ENCODE data around the gene PIWIL4.

Gene PIWIL4

GRCh38 chr11:94546886-94547285 is 20.3 kb upstream of the PIWIL4 start:
- no peaks in the 10 kb centered on the region for H3K9me3 ChIP-seq (ENCODE audit: insufficient read depth, low read length)
- H3K9ac ChIP-seq (ENCODE audit: low read length) = no peak overlapping the region
- H3K79me2 ChIP-seq (ENCODE audit: insufficient read depth, low read length) = no peaks in the 10 kb centered on the region
- no peak overlapping the region for H3K4me2 ChIP-seq (ENCODE audit: low read depth, low read length, poor library complexity, severe bottlenecking)
- no peaks in the 10 kb centered on the region for H3K27me3 ChIP-seq (ENCODE audit: low read length)
- no peak overlapping the region for H2AFZ ChIP-seq (ENCODE audit: low read depth, low read length, severe bottlenecking)
- H3K27ac ChIP-seq (ENCODE audit: low read depth, low read length) = no peak overlapping the region
- H3K9me2 ChIP-seq (replicated peaks; ENCODE audit: insufficient read depth, low read length) = no peaks in the 10 kb centered on the region
- H3F3A ChIP-seq (ENCODE audit: insufficient read depth) = no peaks in the 10 kb centered on the region
- H4K20me1 ChIP-seq (ENCODE audit: low read depth, low read length) = no peaks in the 10 kb centered on the region
- H3K4me3 ChIP-seq (ENCODE audit: insufficient read depth, low read length, poor library complexity, severe bottlenecking) = no peak overlapping the region
- no peak for TF ChIP-seq EZH2phosphoT487 (conservative IDR thresholded peaks at IDR 0.05; ENCODE audit: low read length)
- TF ChIP-seq CTCF (IDR thresholded peaks at IDR 0.05; ENCODE audit: insufficient read depth, low read length, poor library complexity, severe bottlenecking) = no peak
- H3K36me3 ChIP-seq (ENCODE audit: low read length) = no peaks in the 10 kb centered on the region

- Histone ChIP-seq H4K20me1 (ENCODE audit: low read depth, low read length) (no peaks in the 10 kb centered on the region), H3K9ac (ENCODE audit: low read length) (no peak overlapping the region), H3K79me2 (ENCODE audit: insufficient read depth, low read length) (no peaks in the 10 kb centered on the region), H3K9me2 (replicated peaks; ENCODE audit: insufficient read depth, low read length) (no peaks in the 10 kb centered on the region), H3K36me3 (ENCODE audit: low read length) (no peaks in the 10 kb centered on the region), H3F3A (ENCODE audit: insufficient read depth) (no peaks in the 10 kb centered on the region), H3K27me3 (ENCODE audit: low read length) (no peaks in the 10 kb centered on the region), H3K27ac (ENCODE audit: low read depth, low read length) (no peak overlapping the region), H3K4me2 (ENCODE audit: low read depth, low read length, poor library complexity, severe bottlenecking) (no peak overlapping the region), H3K4me3 (ENCODE audit: insufficient read depth, low read length, poor library complexity, severe bottlenecking) (no peak overlapping the region), H3K9me3 (ENCODE audit: insufficient read depth, low read length) (no peaks in the 10 kb centered on the region), H2AFZ (ENCODE audit: low read depth, low read length, severe bottlenecking) (no peak overlapping the region)
- TF ChIP-seq EZH2phosphoT487 (conservative IDR thresholded peaks at IDR 0.05; ENCODE audit: low read length) = no peak
- no peak for TF ChIP-seq CTCF (IDR thresholded peaks at IDR 0.05; ENCODE audit: insufficient read depth, low read length, poor library complexity, severe bottlenecking)
These were observed 18.0 kb upstream of the PIWIL4 start for GRCh38 chr11:94549146-94549545.

- Histone ChIP-seq H3K79me2 (ENCODE audit: insufficient read depth, low read length) (no peaks in the 10 kb centered on the region), H3K4me3 (ENCODE audit: insufficient read depth, low read length, poor library complexity, severe bottlenecking) (no peak overlapping the region), H3K9me2 (replicated peaks; ENCODE audit: insufficient read depth, low read length) (no peaks in the 10 kb centered on the region), H3K9me3 (ENCODE audit: insufficient read depth, low read length) (no peaks in the 10 kb centered on the region), H3F3A (ENCODE audit: insufficient read depth) (no peaks in the 10 kb centered on the region), H2AFZ (ENCODE audit: low read depth, low read length, severe bottlenecking) (no peak overlapping the region), H4K20me1 (ENCODE audit: low read depth, low read length) (no peaks in the 10 kb centered on the region), H3K4me2 (ENCODE audit: low read depth, low read length, poor library complexity, severe bottlenecking) (no peak overlapping the region), H3K27me3 (ENCODE audit: low read length) (no peaks in the 10 kb centered on the region), H3K36me3 (ENCODE audit: low read length) (no peaks in the 10 kb centered on the region), H3K9ac (ENCODE audit: low read length) (no peak overlapping the region), H3K27ac (ENCODE audit: low read depth, low read length) (no peak overlapping the region)
- no peak for TF ChIP-seq EZH2phosphoT487 (conservative IDR thresholded peaks at IDR 0.05; ENCODE audit: low read length)
- TF ChIP-seq CTCF (IDR thresholded peaks at IDR 0.05; ENCODE audit: insufficient read depth, low read length, poor library complexity, severe bottlenecking) = no peak
These were observed 16.7 kb upstream of the PIWIL4 start for GRCh38 chr11:94550513-94550912.

Data from SU-DHL-6 (cell line).